ENCODE data around the gene TRIM40. TPM values are rescaled to one million over a fixed set of nuclear protein-coding genes. Genes with fewer than 3 reads are reported as not detected.
"Not testable (repeated sequence)": the region's sequence is repeated elsewhere in the genome, so short reads cannot be mapped to it uniquely, and the experiment has no call there.

TRIM40 gene
- polyA plus RNA-seq, 1 experiment: not detected

DNA sequence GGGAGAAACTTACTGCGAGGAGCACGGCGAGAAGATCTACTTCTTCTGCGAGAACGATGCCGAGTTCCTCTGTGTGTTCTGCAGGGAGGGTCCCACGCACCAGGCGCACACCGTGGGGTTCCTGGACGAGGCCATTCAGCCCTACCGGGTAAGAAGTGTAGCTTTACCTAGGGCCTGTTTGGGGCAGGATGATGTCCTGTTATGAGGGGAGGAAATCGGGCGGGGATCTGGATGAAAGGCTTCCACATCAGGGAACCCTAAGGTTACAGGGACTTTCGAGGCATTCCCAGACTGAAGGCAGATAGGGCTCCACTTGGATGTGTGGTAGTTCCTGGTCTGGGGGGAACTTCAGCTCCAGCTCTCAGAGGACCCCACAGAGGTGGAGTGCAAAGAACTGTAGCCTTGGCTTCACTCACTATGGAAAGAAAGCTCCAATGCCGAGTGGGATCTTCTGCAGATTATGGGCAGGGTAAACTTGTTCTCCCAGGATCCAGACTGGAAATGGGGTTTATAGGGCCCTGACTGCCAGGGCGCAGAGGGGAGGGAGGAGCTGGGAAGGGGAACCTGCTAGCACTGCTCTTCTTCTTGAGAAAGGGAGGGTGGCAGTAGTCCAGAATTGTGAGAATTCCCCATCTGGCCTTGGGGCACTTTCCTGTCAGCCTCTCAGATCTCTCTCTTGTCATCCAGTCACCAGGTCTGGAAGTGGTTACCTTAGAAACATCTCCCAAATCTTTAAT is 28.1 kb downstream of the TRIM40 start:
- Histone ChIP-seq H3K36me3 (ENCODE audit: control insufficient read depth, insufficient read depth, low read length) (no peaks in the 10 kb centered on the region), H3K27me3 (ENCODE audit: control insufficient read depth, insufficient read depth, low read length) (peaks cover 18% of the 10 kb centered on the region), H3K4me3 (ENCODE audit: low read depth, low read length) (no peak overlapping the region)
- CTCF ChIA-PET: no interaction called here
- POLR2A ChIA-PET: no interaction called here
- no peak for TF ChIP-seq CTCF (IDR thresholded peaks at IDR 0.05; ENCODE audit: insufficient read depth, low read depth, low read length)
- no peak for DNase-seq (ENCODE audit: low read depth)

DNA sequence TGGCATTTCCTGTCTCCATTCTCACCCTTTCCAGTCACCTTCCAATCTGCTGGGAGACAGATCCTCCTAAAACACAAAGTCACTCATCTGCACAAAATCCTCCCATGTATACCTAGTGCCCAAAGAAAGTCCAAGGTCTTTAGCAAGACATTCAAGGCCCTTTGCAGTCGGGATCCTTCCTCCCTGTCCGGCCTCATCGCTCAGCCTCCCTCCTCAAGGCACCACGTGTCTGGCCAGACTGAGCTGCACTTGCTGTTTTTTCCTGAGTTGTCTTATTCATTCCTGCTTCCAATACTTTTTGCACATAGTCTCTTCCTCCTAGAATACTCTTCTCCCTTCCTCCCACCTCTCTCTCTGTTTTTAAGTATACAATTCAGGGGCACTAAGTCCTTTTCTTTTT is 28.8 kb downstream of the TRIM40 start:
- ChIA-PET POLR2A (no interaction called here), CTCF (interaction anchor here (2.5 kb wide), 1 partner anchor 61 kb away, joined by 6 read pairs; no protein-coding TSS in a partner anchor)
- Histone ChIP-seq H3K36me3 (ENCODE audit: control insufficient read depth, insufficient read depth, low read length) (no peaks in the 10 kb centered on the region), H3K4me3 (ENCODE audit: low read depth, low read length) (no peak overlapping the region), H3K27me3 (ENCODE audit: control insufficient read depth, insufficient read depth, low read length) (peaks cover 17% of the 10 kb centered on the region)
- no peak for TF ChIP-seq CTCF (IDR thresholded peaks at IDR 0.05; ENCODE audit: insufficient read depth, low read depth, low read length)
- DNase-seq (ENCODE audit: low read depth): no peak

DNA sequence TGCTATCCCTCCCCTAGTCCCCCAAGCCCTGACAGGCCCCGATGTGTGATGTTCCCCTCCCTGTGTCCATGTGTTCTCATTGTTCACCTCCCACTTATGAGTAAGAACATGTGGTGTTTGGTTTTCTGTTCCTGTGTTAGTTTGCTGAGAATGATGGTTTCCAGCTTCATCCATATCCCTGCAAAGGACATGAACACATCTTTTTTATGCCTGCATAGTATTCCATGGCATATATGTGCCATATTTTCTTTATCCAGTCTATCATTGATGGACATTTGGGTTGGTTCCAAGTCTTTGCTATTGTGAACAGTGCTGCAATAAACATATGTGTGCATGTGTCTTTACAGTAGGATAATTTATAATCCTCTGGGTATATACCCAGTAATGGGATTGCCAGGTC is 29.3 kb downstream of the TRIM40 start:
- H3K36me3 ChIP-seq (ENCODE audit: control insufficient read depth, insufficient read depth, low read length); H3K4me3 ChIP-seq (ENCODE audit: low read depth, low read length); DNase-seq (ENCODE audit: low read depth); POLR2A ChIA-PET: not testable (repeated sequence)
- peaks cover 16% of the 10 kb centered on the region for H3K27me3 ChIP-seq (ENCODE audit: control insufficient read depth, insufficient read depth, low read length)
- CTCF ChIA-PET: interaction anchor here (2.5 kb wide), 1 partner anchor 62 kb away, joined by 6 read pairs; no protein-coding TSS in a partner anchor

DNA sequence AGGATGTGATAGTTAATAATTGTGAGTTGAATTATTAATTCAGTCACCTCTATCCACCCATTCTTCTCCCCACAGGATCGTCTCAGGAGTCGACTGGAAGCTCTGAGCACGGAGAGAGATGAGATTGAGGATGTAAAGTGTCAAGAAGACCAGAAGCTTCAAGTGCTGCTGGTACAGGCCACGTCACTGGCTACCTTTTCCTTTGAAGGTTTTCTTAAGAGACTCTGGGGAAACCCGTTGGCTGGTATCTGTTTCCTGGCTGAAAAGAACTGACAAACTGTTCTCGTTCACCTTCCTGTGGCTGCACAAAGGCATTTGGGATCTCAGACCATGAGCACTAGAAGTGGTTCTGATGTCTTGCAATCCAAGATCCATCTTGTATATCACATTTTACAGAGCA is 31.2 kb downstream of the TRIM40 start:
- Histone ChIP-seq H3K27me3 (ENCODE audit: control insufficient read depth, insufficient read depth, low read length) (peaks cover 27% of the 10 kb centered on the region), H3K4me3 (ENCODE audit: low read depth, low read length) (no peak overlapping the region), H3K36me3 (ENCODE audit: control insufficient read depth, insufficient read depth, low read length) (no peaks in the 10 kb centered on the region)
- CTCF ChIA-PET: interaction anchor here (0.9 to 2.5 kb wide), 5 partner anchors 36 to 319 kb away, joined by 3 to 8 read pairs (median 6); no protein-coding TSS in a partner anchor
- POLR2A ChIA-PET: no interaction called here
- no peak for DNase-seq (ENCODE audit: low read depth)
- no peak for TF ChIP-seq CTCF (IDR thresholded peaks at IDR 0.05; ENCODE audit: insufficient read depth, low read depth, low read length)

- POLR2A ChIA-PET: no interaction called here
- no peak for TF ChIP-seq CTCF (IDR thresholded peaks at IDR 0.05; ENCODE audit: insufficient read depth, low read depth, low read length)
Measured at GRCh38 chr6:30168741-30169140, 32.8 kb downstream of the TRIM40 start.

More at GRCh38 chr6:30168741-30169140, 32.8 kb downstream of the TRIM40 start:
- H3K4me3 ChIP-seq (ENCODE audit: low read depth, low read length): no peak overlapping the region
- CTCF ChIA-PET: interaction anchor here (1.5 to 1.9 kb wide), 4 partner anchors 37 to 321 kb away, joined by 3 to 10 read pairs (median 8); no protein-coding TSS in a partner anchor
- DNase-seq (ENCODE audit: low read depth): no peak
- peaks cover 35% of the 10 kb centered on the region for H3K27me3 ChIP-seq (ENCODE audit: control insufficient read depth, insufficient read depth, low read length)
- H3K36me3 ChIP-seq (ENCODE audit: control insufficient read depth, insufficient read depth, low read length): no peaks in the 10 kb centered on the region

Data from BJ (cell line).